Gastrocnemius medialis (tissue), 4 donors: ENCODE measurements around the gene NYNRIN. TPM values are rescaled to one million over a fixed set of nuclear protein-coding genes. Genes with fewer than 3 reads are reported as not detected.
A peak's percentile ranks its signal among the peaks of the same experiment; 100 is the strongest.

Source experiments
- ATAC-seq, 2 donors: fragments of 150-250 bp; one replicate each; pipeline ENCODE4 v1.9.1; 2016
- DNase-seq, 2 donors: peaks; one replicate each; pipeline ENCODE4 v3.0.0-alpha.2; 2019
- H3K27ac ChIP-seq, 4 donors: fragments of 200-600 bp; sonication (generic); 1 replicate in 1 of 4; 2 replicates in 3 of 4; pipeline ENCODE4 v1.5.1; 2016 to 2018; ENCODE audit warnings: mild to moderate bottlenecking in 2 of 4, moderate library complexity in 1 of 4
- H3K27me3 ChIP-seq, 3 donors: fragments of 200-600 bp; sonication (generic) in 2 of 3; 1 replicate in 1 of 3; 2 replicates in 2 of 3; pipeline versions ENCODE4 v1.5.1 to v1.6.0; 2016 to 2019; ENCODE audit warnings: mild to moderate bottlenecking in 1 of 3, moderate library complexity in 1 of 3
- H3K36me3 ChIP-seq, 2 donors: fragments of 200-600 bp; sonication (generic) in 1 of 2; one replicate each; pipeline ENCODE4 v1.5.1; 2017 to 2018
- H3K4me1 ChIP-seq, 2 donors: fragments of 200-600 bp; sonication (generic) in 1 of 2; one replicate each; pipeline ENCODE4 v1.5.1; 2016 to 2017; ENCODE audit warnings: mild to moderate bottlenecking in 2 of 2
- H3K4me3 ChIP-seq, 4 donors: fragments of 200-600 bp; sonication (generic) in 3 of 4; 1 replicate in 1 of 4; 2 replicates in 3 of 4; pipeline ENCODE4 v1.5.1; 2016 to 2019; ENCODE audit warnings: mild to moderate bottlenecking in 2 of 4
- H3K9me3 ChIP-seq, 3 donors: fragments of 200-600 bp; sonication (generic) in 2 of 3; 1 replicate in 1 of 3; 2 replicates in 2 of 3; pipeline ENCODE4 v1.5.1; 2016 to 2019
- CTCF ChIP-seq, 5 experiments: fragments of 450-650 bp in 3 of 5; fragments of 200-600 bp in 2 of 5; sonication (generic) in 2 of 5; IDR thresholded peaks in 4 of 5; conservative IDR thresholded peaks in 1 of 5; 1 replicate in 4 of 5; 2 replicates in 1 of 5; pipeline ENCODE4 v1.5.1; 2016 to 2019; ENCODE audit warnings: antibody characterized with exemption in 5 of 5, mild to moderate bottlenecking in 3 of 5, moderate library complexity in 3 of 5
- POLR2A ChIP-seq, 2 donors: fragments of 450-650 bp; IDR thresholded peaks; one replicate each; pipeline ENCODE4 v1.6.1; 2017; ENCODE audit warnings: antibody characterized with exemption in 2 of 2, mild to moderate bottlenecking in 2 of 2, moderate library complexity in 2 of 2
- in situ Hi-C, 4 donors: fragments of 200-750 bp; cut with MboI; loops; one replicate each; pipeline versions ENCODE4 v1.15.0 to v1.8.0; 2017; ENCODE audit warnings: low sequenced_read_pairs in 4 of 4
- intact Hi-C: fragments of 100-400 bp; cut with DNase I; formaldehyde crosslinking; loops from one replicate; pipeline ENCODE4 v1.15.1; 2023; ENCODE audit warnings: low total_unique reads
- total RNA-seq, 4 donors: library from RNA; depleted of rRNA; stranded (reverse); fragments of >200 nt; gene quantifications; one replicate each; pipeline versions ENCODE4 v1.1.0 to v1.2.3, GENCODE V29; 2016

NYNRIN gene
- total RNA-seq, 4 donors from 2014 or later: 0.87 to 3.7 (median 2.1) TPM

- TF ChIP-seq POLR2A (IDR thresholded peaks at IDR 0.05) (no peak), CTCF (IDR thresholded peaks at IDR 0.05 in 4 of 5, conservative IDR thresholded peaks at IDR 0.05 in 1 of 5) (no peak)
- Histone ChIP-seq H3K4me1 (peaks cover 27 to 37% of the 10 kb centered on the region in 2 donors), H3K4me3 (no peak overlapping the region), H3K9me3 (no peaks in the 10 kb centered on the region), H3K27ac (no peak overlapping the region), H3K27me3 (no peaks in the 10 kb centered on the region), H3K36me3 (peaks cover 0 to 50% of the 10 kb centered on the region in 2 donors)
- in situ Hi-C loops (loop anchor here (5.0 to 25.0 kb wide), 6 partner anchors 67 to 1122 kb away; partner anchors contain the start of genes GMPR2 (in 3 of the 4), NEDD8 (in 3 of the 4), ADCY4 (in 1 of the 4) and BCL2L2 (in 1 of the 4)), intact Hi-C loops (loop anchor here (10.0 kb wide), 1 partner anchor 879 kb away; the partner anchor contains the start of genes THTPA and ZFHX2)
- ATAC-seq (no peak), DNase-seq (no peak)
Observed at GRCh38 chr14:24434036-24434435, 35.2 kb downstream of the NYNRIN start.

GRCh38 chr14:24434676-24435075 lies 35.9 kb downstream of the NYNRIN start:
- no peak overlapping the region for H3K4me3 ChIP-seq
- peaks cover 21 to 38% of the 10 kb centered on the region in 2 donors for H3K4me1 ChIP-seq
- TF ChIP-seq CTCF (IDR thresholded peaks at IDR 0.05 in 4 of 5, conservative IDR thresholded peaks at IDR 0.05 in 1 of 5) (no peak), POLR2A (IDR thresholded peaks at IDR 0.05) (no peak)
- no peaks in the 10 kb centered on the region for H3K27me3 ChIP-seq
- no peaks in the 10 kb centered on the region for H3K9me3 ChIP-seq
- intact Hi-C loops: loop anchor here (5.0 to 10.0 kb wide), 2 partner anchors 122 to 880 kb away; partner anchors contain the start of genes LTB4R, LTB4R2, THTPA and ZFHX2
- ATAC-seq (no peak), DNase-seq (no peak)
- H3K36me3 ChIP-seq: peaks cover 0 to 57% of the 10 kb centered on the region in 2 donors
- in situ Hi-C loops: loop anchor here (5.0 to 25.0 kb wide), 6 partner anchors 67 to 1122 kb away; partner anchors contain the start of genes GMPR2 (in 3 of the 4), NEDD8 (in 3 of the 4), ADCY4 (in 1 of the 4) and BCL2L2 (in 1 of the 4)
- H3K27ac ChIP-seq: peak overlapping the region in 1 of 4 donors; percentile 68

- no peak for ATAC-seq
- intact Hi-C loops: loop anchor here (5.0 to 10.0 kb wide), 2 partner anchors 123 to 880 kb away; partner anchors contain the start of genes LTB4R, LTB4R2, THTPA and ZFHX2
Observed at GRCh38 chr14:24435192-24435810, 36.5 kb downstream of the NYNRIN start.

DNA sequence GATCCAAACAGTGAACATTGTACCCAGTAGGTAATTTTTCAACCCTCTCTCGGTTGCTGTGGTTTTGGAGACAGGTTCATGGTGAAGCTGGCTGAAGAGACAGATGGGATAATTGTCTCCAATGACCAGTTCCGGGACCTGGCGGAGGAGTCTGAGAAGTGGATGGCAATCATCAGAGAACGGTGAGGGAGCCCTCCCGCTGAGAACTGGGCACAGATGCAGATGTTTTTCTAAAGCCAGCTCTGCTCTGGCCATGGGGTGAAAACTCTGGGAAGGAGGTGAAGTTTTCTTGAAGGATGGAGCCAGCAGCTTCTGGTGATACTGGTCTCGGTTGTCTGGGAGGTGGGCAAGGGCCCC lies 37.2 kb downstream of the NYNRIN start:
- Histone ChIP-seq H3K9me3 (no peaks in the 10 kb centered on the region), H3K27me3 (no peaks in the 10 kb centered on the region), H3K4me3 (no peak overlapping the region), H3K27ac (peak overlapping the region; percentile 3 to 70 (median 68)), H3K4me1 (peaks cover 29 to 46% of the 10 kb centered on the region in 2 donors), H3K36me3 (peaks cover 0 to 70% of the 10 kb centered on the region in 2 donors)
- intact Hi-C loops: loop anchor here (1.0 to 10.0 kb wide), 3 partner anchors 103 to 881 kb away; partner anchors contain the start of genes LTB4R, LTB4R2, THTPA and ZFHX2
- TF ChIP-seq POLR2A (IDR thresholded peaks at IDR 0.05): no peak
- TF ChIP-seq CTCF (IDR thresholded peaks at IDR 0.05 in 4 of 5, conservative IDR thresholded peaks at IDR 0.05 in 1 of 5): no peak
- in situ Hi-C loops: loop anchor here (5.0 to 25.0 kb wide), 5 partner anchors 101 to 1124 kb away; partner anchors contain the start of genes GMPR2 (in 3 of the 4), NEDD8 (in 3 of the 4), ADCY4 (in 1 of the 4) and BCL2L2 (in 1 of the 4)
- no peak for ATAC-seq
- DNase-seq: no peak

More at GRCh38 chr14:24435192-24435810, 36.5 kb downstream of the NYNRIN start:
- H3K4me1 ChIP-seq: peaks cover 27 to 44% of the 10 kb centered on the region in 2 donors
- H3K27ac ChIP-seq: peak overlapping the region in 2 of 4 donors; percentile 67 to 68
- DNase-seq: no peak
- no peaks in the 10 kb centered on the region for H3K27me3 ChIP-seq
- peaks cover 0 to 63% of the 10 kb centered on the region in 2 donors for H3K36me3 ChIP-seq
- H3K9me3 ChIP-seq: no peaks in the 10 kb centered on the region
- TF ChIP-seq POLR2A (IDR thresholded peaks at IDR 0.05): no peak
- TF ChIP-seq CTCF (IDR thresholded peaks at IDR 0.05 in 4 of 5, conservative IDR thresholded peaks at IDR 0.05 in 1 of 5): no peak
- H3K4me3 ChIP-seq: no peak overlapping the region
- in situ Hi-C loops: loop anchor here (5.0 to 25.0 kb wide), 5 partner anchors 100 to 1123 kb away; partner anchors contain the start of genes GMPR2 (in 3 of the 4), NEDD8 (in 3 of the 4), ADCY4 (in 1 of the 4) and BCL2L2 (in 1 of the 4)
